K562 (cell line): Measurements from ENCODE around the gene ZFP36. TPM values are rescaled to one million over a fixed set of nuclear protein-coding genes. Genes with fewer than 3 reads are reported as not detected.

Source experiments
- GTF2E2 ChIP-seq: fragments of 200-800 bp; sonication (Bioruptor generic); IDR thresholded peaks from 2 replicates; pipeline ENCODE4 v1.6.1; 2016; ENCODE audit warnings: missing genetic modification characterization, missing compliant biosample characterization
- HMGN3 ChIP-seq: IDR thresholded peaks from 2 replicates; pipeline ENCODE4 v1.6.1; 2011; ENCODE audit warnings: borderline replicate concordance, low read depth, mild to moderate bottlenecking, mixed read lengths, low read length; ENCODE audit not compliant: insufficient read length; ENCODE audit errors: extremely low read depth
- PURB ChIP-seq: sonication (generic); formaldehyde crosslinking; IDR thresholded peaks from 2 replicates; pipeline ENCODE4 v1.9.0; 2021; ENCODE audit warnings: low read depth, mild to moderate bottlenecking, missing genetic modification reagents
- TRIM24 ChIP-seq, 2 experiments: fragments of 450-650 bp; IDR thresholded peaks; 2 replicates each; pipeline ENCODE4 v1.6.1; 2016
- ZNF197 ChIP-seq: fragments of 200-800 bp; sonication (Bioruptor generic); IDR thresholded peaks from 2 replicates; pipeline ENCODE4 v1.6.1; 2016; ENCODE audit warnings: low read depth, missing genetic modification characterization, missing compliant biosample characterization
- ZNF764 ChIP-seq: fragments of 250-450 bp; sonication (Bioruptor Pico); IDR thresholded peaks from 2 replicates; pipeline ENCODE4 v1.4.0; 2020; ENCODE audit warnings: low read depth, mild to moderate bottlenecking, moderate library complexity
- polyA plus RNA-seq, 8 experiments: library from polyadenylated mRNA; depleted of rRNA in 4 of 8; stranded (reverse) in 5 of 8; unstranded in 3 of 8; fragments of >200 nt; fragmentation: Nextera tagmentation in 2 of 8; fragmentation: Illumina TruSeq in 1 of 8; extraction: Ambion mirVana in 2 of 8; extraction: Trizol in 1 of 8; gene quantifications; 2 replicates each; pipeline versions ENCODE4 v1.2.1 to v1.2.3, GENCODE V29; 2011 to 2014; ENCODE audit warnings: inconsistent platforms in 1 of 8, missing spikeins in 1 of 8
- total RNA-seq, 7 experiments: library from RNA; depleted of rRNA in 6 of 7; stranded (reverse); fragments of >200 nt in 6 of 7; fragmentation: Illumina TruSeq in 2 of 7; extraction: Trizol in 2 of 7; gene quantifications; 2 replicates each; pipeline versions ENCODE4 v1.2.1 to v1.2.3, GENCODE V29; 2011 to 2021; ENCODE audit warnings: low replicate concordance in 1 of 7
- TF ChIP-seq, protein P1 (sequence below): fragments of 200-600 bp; sonication (generic); IDR thresholded peaks from one replicate; pipeline ENCODE4 v1.6.1; 2012; ENCODE audit warnings: mild to moderate bottlenecking, low read depth, low read length, inconsistent platforms
- TF ChIP-seq, protein P2 (sequence below): sonication (generic); formaldehyde crosslinking; IDR thresholded peaks from 2 replicates; pipeline ENCODE4 v1.8.1; 2023; ENCODE audit warnings: mild to moderate bottlenecking, missing genetic modification reagents
- TF ChIP-seq, protein P3 (sequence below): fragments of 450-650 bp; IDR thresholded peaks from 2 replicates; pipeline ENCODE4 v1.6.1; 2016; ENCODE audit warnings: borderline replicate concordance

Gene ZFP36
- total and polyA plus RNA-seq, 9 of the 15 experiments (the other 6 are each of a cell fraction or from before 2014, with no cell fraction given), result 1.0 to 20.1 (median 3.5) TPM

DNA sequence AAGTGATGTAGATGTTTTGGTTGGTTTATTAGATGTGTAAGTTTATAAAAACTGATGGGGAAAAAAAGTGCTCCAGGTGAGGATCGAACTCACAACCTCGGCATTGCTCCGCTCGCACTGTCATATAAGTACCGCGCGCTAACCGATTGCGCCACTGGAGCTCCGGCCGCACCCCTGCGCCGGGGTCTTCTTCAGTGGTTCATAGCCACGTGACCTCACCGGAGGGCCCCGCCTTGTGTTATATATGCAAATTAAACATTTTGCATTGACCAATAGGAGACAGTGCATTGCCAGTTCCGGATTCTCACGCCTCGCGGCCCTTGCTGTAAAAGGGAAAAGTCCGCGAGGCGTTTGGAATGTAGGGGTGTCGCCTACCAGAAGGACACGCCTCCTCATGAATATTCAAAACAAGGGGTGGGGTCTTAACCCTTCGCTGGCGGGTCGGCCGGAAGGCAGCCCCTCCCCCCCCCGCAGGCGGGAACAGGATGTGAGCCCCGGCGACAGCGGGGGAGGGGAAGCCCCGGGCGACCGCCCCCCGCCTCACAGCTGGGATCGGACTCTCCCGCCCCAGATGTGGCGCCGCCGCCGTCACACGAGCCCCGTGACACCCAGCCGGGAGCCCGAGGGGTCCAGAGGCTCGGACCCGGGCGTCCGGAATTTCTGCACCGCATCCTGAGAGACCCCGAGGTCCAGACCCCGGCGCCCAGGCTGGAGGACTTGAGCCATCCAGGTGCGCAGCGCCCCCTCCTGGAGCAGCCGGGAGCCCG is 5.6 kb downstream of the ZFP36 start, which contains the start of gene PLEKHG2 (continued):
- TF ChIP-seq, protein P1, sequence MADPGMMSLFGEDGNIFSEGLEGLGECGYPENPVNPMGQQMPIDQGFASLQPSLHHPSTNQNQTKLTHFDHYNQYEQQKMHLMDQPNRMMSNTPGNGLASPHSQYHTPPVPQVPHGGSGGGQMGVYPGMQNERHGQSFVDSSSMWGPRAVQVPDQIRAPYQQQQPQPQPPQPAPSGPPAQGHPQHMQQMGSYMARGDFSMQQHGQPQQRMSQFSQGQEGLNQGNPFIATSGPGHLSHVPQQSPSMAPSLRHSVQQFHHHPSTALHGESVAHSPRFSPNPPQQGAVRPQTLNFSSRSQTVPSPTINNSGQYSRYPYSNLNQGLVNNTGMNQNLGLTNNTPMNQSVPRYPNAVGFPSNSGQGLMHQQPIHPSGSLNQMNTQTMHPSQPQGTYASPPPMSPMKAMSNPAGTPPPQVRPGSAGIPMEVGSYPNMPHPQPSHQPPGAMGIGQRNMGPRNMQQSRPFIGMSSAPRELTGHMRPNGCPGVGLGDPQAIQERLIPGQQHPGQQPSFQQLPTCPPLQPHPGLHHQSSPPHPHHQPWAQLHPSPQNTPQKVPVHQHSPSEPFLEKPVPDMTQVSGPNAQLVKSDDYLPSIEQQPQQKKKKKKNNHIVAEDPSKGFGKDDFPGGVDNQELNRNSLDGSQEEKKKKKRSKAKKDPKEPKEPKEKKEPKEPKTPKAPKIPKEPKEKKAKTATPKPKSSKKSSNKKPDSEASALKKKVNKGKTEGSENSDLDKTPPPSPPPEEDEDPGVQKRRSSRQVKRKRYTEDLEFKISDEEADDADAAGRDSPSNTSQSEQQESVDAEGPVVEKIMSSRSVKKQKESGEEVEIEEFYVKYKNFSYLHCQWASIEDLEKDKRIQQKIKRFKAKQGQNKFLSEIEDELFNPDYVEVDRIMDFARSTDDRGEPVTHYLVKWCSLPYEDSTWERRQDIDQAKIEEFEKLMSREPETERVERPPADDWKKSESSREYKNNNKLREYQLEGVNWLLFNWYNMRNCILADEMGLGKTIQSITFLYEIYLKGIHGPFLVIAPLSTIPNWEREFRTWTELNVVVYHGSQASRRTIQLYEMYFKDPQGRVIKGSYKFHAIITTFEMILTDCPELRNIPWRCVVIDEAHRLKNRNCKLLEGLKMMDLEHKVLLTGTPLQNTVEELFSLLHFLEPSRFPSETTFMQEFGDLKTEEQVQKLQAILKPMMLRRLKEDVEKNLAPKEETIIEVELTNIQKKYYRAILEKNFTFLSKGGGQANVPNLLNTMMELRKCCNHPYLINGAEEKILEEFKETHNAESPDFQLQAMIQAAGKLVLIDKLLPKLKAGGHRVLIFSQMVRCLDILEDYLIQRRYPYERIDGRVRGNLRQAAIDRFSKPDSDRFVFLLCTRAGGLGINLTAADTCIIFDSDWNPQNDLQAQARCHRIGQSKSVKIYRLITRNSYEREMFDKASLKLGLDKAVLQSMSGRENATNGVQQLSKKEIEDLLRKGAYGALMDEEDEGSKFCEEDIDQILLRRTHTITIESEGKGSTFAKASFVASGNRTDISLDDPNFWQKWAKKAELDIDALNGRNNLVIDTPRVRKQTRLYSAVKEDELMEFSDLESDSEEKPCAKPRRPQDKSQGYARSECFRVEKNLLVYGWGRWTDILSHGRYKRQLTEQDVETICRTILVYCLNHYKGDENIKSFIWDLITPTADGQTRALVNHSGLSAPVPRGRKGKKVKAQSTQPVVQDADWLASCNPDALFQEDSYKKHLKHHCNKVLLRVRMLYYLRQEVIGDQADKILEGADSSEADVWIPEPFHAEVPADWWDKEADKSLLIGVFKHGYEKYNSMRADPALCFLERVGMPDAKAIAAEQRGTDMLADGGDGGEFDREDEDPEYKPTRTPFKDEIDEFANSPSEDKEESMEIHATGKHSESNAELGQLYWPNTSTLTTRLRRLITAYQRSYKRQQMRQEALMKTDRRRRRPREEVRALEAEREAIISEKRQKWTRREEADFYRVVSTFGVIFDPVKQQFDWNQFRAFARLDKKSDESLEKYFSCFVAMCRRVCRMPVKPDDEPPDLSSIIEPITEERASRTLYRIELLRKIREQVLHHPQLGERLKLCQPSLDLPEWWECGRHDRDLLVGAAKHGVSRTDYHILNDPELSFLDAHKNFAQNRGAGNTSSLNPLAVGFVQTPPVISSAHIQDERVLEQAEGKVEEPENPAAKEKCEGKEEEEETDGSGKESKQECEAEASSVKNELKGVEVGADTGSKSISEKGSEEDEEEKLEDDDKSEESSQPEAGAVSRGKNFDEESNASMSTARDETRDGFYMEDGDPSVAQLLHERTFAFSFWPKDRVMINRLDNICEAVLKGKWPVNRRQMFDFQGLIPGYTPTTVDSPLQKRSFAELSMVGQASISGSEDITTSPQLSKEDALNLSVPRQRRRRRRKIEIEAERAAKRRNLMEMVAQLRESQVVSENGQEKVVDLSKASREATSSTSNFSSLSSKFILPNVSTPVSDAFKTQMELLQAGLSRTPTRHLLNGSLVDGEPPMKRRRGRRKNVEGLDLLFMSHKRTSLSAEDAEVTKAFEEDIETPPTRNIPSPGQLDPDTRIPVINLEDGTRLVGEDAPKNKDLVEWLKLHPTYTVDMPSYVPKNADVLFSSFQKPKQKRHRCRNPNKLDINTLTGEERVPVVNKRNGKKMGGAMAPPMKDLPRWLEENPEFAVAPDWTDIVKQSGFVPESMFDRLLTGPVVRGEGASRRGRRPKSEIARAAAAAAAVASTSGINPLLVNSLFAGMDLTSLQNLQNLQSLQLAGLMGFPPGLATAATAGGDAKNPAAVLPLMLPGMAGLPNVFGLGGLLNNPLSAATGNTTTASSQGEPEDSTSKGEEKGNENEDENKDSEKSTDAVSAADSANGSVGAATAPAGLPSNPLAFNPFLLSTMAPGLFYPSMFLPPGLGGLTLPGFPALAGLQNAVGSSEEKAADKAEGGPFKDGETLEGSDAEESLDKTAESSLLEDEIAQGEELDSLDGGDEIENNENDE, result no peak
- TF ChIP-seq PURB (no peak), ZNF764 (CRISPR knock-in tag) (peak; percentile 78), GTF2E2 (tag) (no peak; the same call in none of the 2 replicates), ZNF197 (CRISPR knock-in tag) (peak; percentile 63; the same call in 1 of the 2 replicates), TRIM24 (IDR thresholded peaks at IDR 0.05) (peak in 1 of 2 experiments; percentile 75; a peak in 3 of 4 replicates), HMGN3 (peak; percentile 87)
- TF ChIP-seq, protein P2, sequence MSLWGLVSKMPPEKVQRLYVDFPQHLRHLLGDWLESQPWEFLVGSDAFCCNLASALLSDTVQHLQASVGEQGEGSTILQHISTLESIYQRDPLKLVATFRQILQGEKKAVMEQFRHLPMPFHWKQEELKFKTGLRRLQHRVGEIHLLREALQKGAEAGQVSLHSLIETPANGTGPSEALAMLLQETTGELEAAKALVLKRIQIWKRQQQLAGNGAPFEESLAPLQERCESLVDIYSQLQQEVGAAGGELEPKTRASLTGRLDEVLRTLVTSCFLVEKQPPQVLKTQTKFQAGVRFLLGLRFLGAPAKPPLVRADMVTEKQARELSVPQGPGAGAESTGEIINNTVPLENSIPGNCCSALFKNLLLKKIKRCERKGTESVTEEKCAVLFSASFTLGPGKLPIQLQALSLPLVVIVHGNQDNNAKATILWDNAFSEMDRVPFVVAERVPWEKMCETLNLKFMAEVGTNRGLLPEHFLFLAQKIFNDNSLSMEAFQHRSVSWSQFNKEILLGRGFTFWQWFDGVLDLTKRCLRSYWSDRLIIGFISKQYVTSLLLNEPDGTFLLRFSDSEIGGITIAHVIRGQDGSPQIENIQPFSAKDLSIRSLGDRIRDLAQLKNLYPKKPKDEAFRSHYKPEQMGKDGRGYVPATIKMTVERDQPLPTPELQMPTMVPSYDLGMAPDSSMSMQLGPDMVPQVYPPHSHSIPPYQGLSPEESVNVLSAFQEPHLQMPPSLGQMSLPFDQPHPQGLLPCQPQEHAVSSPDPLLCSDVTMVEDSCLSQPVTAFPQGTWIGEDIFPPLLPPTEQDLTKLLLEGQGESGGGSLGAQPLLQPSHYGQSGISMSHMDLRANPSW (CRISPR knock-in tag), result 0 out of 2 replicates have a peak, but pooled peaks have one; percentile 41
- TF ChIP-seq, protein P3, sequence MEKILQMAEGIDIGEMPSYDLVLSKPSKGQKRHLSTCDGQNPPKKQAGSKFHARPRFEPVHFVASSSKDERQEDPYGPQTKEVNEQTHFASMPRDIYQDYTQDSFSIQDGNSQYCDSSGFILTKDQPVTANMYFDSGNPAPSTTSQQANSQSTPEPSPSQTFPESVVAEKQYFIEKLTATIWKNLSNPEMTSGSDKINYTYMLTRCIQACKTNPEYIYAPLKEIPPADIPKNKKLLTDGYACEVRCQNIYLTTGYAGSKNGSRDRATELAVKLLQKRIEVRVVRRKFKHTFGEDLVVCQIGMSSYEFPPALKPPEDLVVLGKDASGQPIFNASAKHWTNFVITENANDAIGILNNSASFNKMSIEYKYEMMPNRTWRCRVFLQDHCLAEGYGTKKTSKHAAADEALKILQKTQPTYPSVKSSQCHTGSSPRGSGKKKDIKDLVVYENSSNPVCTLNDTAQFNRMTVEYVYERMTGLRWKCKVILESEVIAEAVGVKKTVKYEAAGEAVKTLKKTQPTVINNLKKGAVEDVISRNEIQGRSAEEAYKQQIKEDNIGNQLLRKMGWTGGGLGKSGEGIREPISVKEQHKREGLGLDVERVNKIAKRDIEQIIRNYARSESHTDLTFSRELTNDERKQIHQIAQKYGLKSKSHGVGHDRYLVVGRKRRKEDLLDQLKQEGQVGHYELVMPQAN, result no peak
